Cardiac muscle cell (in vitro differentiated cells and primary cell): ENCODE measurements around the gene MAEA. TPM values are rescaled to one million over a fixed set of nuclear protein-coding genes. Genes with fewer than 3 reads are reported as not detected.

Experiments
- DNase-seq, 2 donors: peaks; one replicate each; pipeline versions ENCODE4 v3.0.0 to v3.0.0-alpha.2; 2010 to 2017; ENCODE audit warnings: low read depth in 1 of 2, low spot score in 1 of 2
- H3K27ac ChIP-seq: fragments of 200-600 bp; sonication (generic); 2 replicates; pipeline ENCODE4 v1.5.1; 2016
- H3K27me3 ChIP-seq: fragments of 200-600 bp; sonication (generic); 2 replicates; pipeline ENCODE4 v1.6.0; 2016; ENCODE audit warnings: control low read depth
- H3K36me3 ChIP-seq: fragments of 200-600 bp; sonication (generic); 2 replicates; pipeline ENCODE4 v1.5.1; 2016; ENCODE audit warnings: control low read depth
- H3K4me1 ChIP-seq: fragments of 200-600 bp; sonication (generic); 2 replicates; pipeline ENCODE4 v1.8.1; 2017; ENCODE audit warnings: low read depth, mild to moderate bottlenecking, mixed run types
- H3K4me3 ChIP-seq: fragments of 200-600 bp; sonication (generic); 2 replicates; pipeline ENCODE4 v1.5.1; 2016; ENCODE audit warnings: mild to moderate bottlenecking
- H3K9me3 ChIP-seq: fragments of 200-600 bp; sonication (generic); 2 replicates; pipeline ENCODE4 v1.5.1; 2017; ENCODE audit warnings: low read depth, mild to moderate bottlenecking, control low read depth
- polyA plus RNA-seq: library from polyadenylated mRNA; unstranded; fragments of >200 nt; fragmentation: Nextera tagmentation; extraction: Ambion mirVana; gene quantifications from 2 replicates; pipeline ENCODE4 v1.2.1, GENCODE V29; 2016
- total RNA-seq: library from RNA; depleted of rRNA; stranded (reverse); fragments of >200 nt; gene quantifications from 2 replicates; pipeline ENCODE4 v1.2.3, GENCODE V29; 2016
- TF ChIP-seq, protein P1 (sequence below): IDR thresholded peaks from 2 replicates; pipeline ENCODE4 v1.5.1; 2012; ENCODE audit warnings: low read depth, mild to moderate bottlenecking, low read length

The MAEA gene
- total and polyA plus RNA-seq, 2 experiments from 2014 or later = 76.8 to 85.0 TPM

DNA sequence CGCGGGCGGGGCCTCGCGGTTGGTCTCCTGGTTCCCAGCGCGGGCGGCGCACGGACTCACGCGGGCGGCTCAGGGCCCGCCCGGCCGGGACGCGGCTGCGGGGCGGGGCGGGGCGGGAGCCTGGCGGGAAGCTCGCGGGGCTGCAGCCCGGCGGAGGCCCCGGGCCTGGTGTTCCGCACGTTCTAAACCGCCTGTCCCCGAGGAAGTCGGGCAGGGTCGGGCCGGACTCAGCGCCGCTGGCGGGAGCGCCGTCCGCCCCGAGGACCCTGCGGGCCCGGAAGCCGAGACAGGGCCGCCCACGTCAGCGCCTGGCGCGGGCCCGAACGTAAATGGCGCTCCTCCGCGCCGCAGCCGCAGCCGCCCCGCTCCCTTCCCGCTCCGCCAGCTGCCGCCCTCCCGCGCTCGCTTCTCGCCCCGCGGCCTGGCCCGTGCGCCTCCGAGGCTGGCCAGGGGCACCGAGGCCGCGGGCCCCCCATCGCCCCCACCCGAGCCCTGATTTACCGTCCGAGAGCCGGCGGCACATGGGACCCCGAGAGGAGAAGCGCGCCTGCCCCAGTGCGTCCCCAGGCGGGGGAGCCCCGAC is 40.5 kb upstream of the MAEA start:
- no peaks in the 10 kb centered on the region for H3K9me3 ChIP-seq
- H3K27ac ChIP-seq = peak overlapping the region; percentile 94
- H3K4me3 ChIP-seq = peak overlapping the region; percentile 81
- H3K36me3 ChIP-seq = no peaks in the 10 kb centered on the region
- no peaks in the 10 kb centered on the region for H3K27me3 ChIP-seq
- peak; percentile 93 to 96 for DNase-seq
- TF ChIP-seq, protein P1, sequence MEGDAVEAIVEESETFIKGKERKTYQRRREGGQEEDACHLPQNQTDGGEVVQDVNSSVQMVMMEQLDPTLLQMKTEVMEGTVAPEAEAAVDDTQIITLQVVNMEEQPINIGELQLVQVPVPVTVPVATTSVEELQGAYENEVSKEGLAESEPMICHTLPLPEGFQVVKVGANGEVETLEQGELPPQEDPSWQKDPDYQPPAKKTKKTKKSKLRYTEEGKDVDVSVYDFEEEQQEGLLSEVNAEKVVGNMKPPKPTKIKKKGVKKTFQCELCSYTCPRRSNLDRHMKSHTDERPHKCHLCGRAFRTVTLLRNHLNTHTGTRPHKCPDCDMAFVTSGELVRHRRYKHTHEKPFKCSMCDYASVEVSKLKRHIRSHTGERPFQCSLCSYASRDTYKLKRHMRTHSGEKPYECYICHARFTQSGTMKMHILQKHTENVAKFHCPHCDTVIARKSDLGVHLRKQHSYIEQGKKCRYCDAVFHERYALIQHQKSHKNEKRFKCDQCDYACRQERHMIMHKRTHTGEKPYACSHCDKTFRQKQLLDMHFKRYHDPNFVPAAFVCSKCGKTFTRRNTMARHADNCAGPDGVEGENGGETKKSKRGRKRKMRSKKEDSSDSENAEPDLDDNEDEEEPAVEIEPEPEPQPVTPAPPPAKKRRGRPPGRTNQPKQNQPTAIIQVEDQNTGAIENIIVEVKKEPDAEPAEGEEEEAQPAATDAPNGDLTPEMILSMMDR = no peak
- peaks cover 14% of the 10 kb centered on the region for H3K4me1 ChIP-seq

DNA sequence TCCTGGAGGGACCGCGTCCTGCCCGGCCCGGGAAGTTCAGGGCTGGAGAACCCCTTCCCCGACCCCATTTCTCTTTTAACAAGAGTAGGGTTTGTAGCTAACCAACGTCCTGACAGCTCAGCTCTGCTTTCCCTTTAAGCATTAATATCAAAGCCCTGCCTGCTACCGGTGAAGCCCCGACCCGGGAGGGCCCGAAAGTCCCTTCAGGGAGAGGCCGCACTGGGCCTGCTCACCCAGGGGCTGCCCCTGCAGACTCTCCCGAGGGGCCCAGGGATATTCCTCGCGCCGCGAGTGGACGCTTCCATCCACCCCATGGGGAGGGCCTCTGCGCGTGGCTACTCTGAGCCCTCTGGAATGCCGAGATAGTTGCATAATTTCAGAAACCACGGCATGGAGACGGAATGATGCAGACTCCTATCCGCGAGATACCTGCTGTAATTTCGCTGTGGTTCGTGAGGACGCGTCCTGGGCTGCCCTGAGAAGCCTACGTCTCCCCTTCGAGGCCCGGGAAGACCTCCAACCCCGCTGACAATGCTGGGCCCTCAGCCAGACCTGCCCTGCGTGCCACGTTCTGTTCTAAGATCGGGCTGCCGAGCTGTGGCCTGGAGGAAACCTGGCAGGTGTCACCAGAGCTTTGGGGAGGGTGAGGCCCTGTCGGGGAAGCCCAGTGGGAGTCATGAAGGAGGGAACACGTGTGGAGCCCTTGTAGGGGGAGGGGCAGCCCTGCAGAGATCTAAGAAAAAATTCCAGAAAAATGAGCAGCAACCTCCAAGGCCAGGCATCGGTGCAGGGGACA is 39.8 kb upstream of the MAEA start:
- peak in 1 of 2 donors; percentile 56 for DNase-seq
- peak overlapping the region; percentile 94 for H3K27ac ChIP-seq

GRCh38 chr4:1250527-1250812 is 39.2 kb upstream of the MAEA start:
- no peaks in the 10 kb centered on the region for H3K36me3 ChIP-seq
- TF ChIP-seq, protein P1 = no peak
- no peak overlapping the region for H3K27ac ChIP-seq
- H3K4me3 ChIP-seq = no peak overlapping the region
- DNase-seq = no peak
- no peaks in the 10 kb centered on the region for H3K9me3 ChIP-seq
- H3K4me1 ChIP-seq = peaks cover 14% of the 10 kb centered on the region
- no peaks in the 10 kb centered on the region for H3K27me3 ChIP-seq

More for the DNA sequence above, 39.8 kb upstream of the MAEA start:
- Histone ChIP-seq H3K36me3 (no peaks in the 10 kb centered on the region), H3K27me3 (no peaks in the 10 kb centered on the region), H3K9me3 (no peaks in the 10 kb centered on the region), H3K4me3 (peak overlapping the region; percentile 81), H3K4me1 (peaks cover 14% of the 10 kb centered on the region)
- TF ChIP-seq, protein P1 = no peak

- H3K4me1 ChIP-seq = peaks cover 13% of the 10 kb centered on the region
- H3K4me3 ChIP-seq = no peak overlapping the region
- TF ChIP-seq, protein P1 = no peak
- no peaks in the 10 kb centered on the region for H3K9me3 ChIP-seq
- no peak overlapping the region for H3K27ac ChIP-seq
- no peaks in the 10 kb centered on the region for H3K36me3 ChIP-seq
- DNase-seq = no peak
- H3K27me3 ChIP-seq = no peaks in the 10 kb centered on the region
These were observed 38.5 kb upstream of the MAEA start for GRCh38 chr4:1250921-1251772.

DNA sequence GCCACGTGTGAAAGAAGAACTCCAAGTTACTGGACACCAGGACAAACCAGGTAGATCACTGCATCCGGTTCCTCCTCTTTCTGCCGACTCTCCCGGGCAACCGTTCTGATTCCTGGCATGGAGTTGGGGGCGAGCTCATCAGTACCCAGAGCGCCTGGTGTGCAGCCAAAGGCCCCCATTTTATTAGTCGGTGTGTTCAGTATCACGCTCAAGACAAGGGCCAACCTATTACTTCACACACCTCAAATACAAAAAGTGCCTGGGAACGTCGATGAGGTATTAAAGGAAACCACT is 38.0 kb upstream of the MAEA start:
- H3K9me3 ChIP-seq = no peaks in the 10 kb centered on the region
- no peak overlapping the region for H3K27ac ChIP-seq
- peaks cover 8% of the 10 kb centered on the region for H3K4me1 ChIP-seq
- no peak for DNase-seq
- TF ChIP-seq, protein P1 = no peak
- no peaks in the 10 kb centered on the region for H3K27me3 ChIP-seq
- no peak overlapping the region for H3K4me3 ChIP-seq
- H3K36me3 ChIP-seq = no peaks in the 10 kb centered on the region
